ENCODE data around the gene EXT2. TPM values are rescaled to one million over a fixed set of nuclear protein-coding genes. Genes with fewer than 3 reads are reported as not detected.

Gene EXT2
- total RNA-seq, 3 donors from 2014 or later (not counting 1 experiment from before 2014, with no cell fraction given): 44.2 to 50.3 (median 45.8) TPM

GRCh38 chr11:44286268-44286880 lies 190.9 kb downstream of the EXT2 start:
- Mint-ChIP-seq H3K27me3 (ENCODE audit: low read depth in 2 of 2) (no peaks in the 10 kb centered on the region), H3K9me3 (no peaks in the 10 kb centered on the region), H3K4me3 (no peak overlapping the region), H3K27ac (no peak overlapping the region), H3K4me1 (peaks cover 0 to 4% of the 10 kb centered on the region in 2 donors), H3K36me3 (no peaks in the 10 kb centered on the region)
- no peak overlapping the region for H3K4me3 ChIP-seq (ENCODE audit: low read length)
- WGBS (ENCODE audit: insufficient coverage): 50% methylated on average over 10 of the region's 10 CpGs
- no peaks in the 10 kb centered on the region for H3K9me3 ChIP-seq (ENCODE audit: control insufficient read depth, insufficient read depth, low read length)
- ATAC-seq: peak; percentile 58 to 84 (median 67)
- no peak overlapping the region for H3K27ac ChIP-seq (ENCODE audit: low read length)
- intact Hi-C loops (cut with micrococcal nuclease): loop anchor here (1.0 to 5.0 kb wide), 3 partner anchors 252 to 626 kb away; no protein-coding TSS in a partner anchor
- no peaks in the 10 kb centered on the region for H3K27me3 ChIP-seq (ENCODE audit: control insufficient read depth, insufficient read depth, low read length)
- TF ChIP-seq, protein P1, sequence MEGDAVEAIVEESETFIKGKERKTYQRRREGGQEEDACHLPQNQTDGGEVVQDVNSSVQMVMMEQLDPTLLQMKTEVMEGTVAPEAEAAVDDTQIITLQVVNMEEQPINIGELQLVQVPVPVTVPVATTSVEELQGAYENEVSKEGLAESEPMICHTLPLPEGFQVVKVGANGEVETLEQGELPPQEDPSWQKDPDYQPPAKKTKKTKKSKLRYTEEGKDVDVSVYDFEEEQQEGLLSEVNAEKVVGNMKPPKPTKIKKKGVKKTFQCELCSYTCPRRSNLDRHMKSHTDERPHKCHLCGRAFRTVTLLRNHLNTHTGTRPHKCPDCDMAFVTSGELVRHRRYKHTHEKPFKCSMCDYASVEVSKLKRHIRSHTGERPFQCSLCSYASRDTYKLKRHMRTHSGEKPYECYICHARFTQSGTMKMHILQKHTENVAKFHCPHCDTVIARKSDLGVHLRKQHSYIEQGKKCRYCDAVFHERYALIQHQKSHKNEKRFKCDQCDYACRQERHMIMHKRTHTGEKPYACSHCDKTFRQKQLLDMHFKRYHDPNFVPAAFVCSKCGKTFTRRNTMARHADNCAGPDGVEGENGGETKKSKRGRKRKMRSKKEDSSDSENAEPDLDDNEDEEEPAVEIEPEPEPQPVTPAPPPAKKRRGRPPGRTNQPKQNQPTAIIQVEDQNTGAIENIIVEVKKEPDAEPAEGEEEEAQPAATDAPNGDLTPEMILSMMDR (IDR thresholded peaks at IDR 0.05): peak; percentile 94
- peak; percentile 34 to 75 for DNase-seq
- no peaks in the 10 kb centered on the region for H3K4me1 ChIP-seq (ENCODE audit: control insufficient read depth, insufficient read depth, low read length)
- no peaks in the 10 kb centered on the region for H3K36me3 ChIP-seq (ENCODE audit: control insufficient read depth, insufficient read depth, low read length)

GRCh38 chr11:44286911-44287310 lies 191.4 kb downstream of the EXT2 start:
- Mint-ChIP-seq H3K4me3 (no peak overlapping the region), H3K36me3 (no peaks in the 10 kb centered on the region)

DNA sequence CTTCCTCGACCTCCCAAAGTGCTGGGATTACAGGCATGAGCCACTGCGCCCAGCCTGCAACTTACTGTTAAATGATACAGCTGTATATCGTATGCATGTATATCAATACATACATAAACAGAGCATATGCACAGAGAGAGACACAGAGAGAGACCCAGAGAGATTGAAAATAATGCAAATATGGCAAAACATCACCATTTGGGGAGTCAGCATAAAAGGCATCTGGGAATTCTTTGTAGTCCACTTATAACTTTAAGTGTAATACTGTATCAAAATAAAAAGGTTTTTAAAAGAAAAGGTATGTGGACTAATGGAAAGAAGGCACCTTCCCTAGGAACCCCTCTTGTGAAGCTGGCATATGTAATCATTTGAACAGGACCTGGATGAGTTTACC lies 192.7 kb downstream of the EXT2 start:
- Mint-ChIP-seq H3K4me3 (no peak overlapping the region), H3K27me3 (ENCODE audit: low read depth in 2 of 2) (peaks cover 0 to 2% of the 10 kb centered on the region in 2 donors), H3K4me1 (peaks cover 0 to 4% of the 10 kb centered on the region in 2 donors), H3K27ac (no peak overlapping the region), H3K9me3 (no peaks in the 10 kb centered on the region), H3K36me3 (no peaks in the 10 kb centered on the region)
- no peaks in the 10 kb centered on the region for H3K27me3 ChIP-seq (ENCODE audit: control insufficient read depth, insufficient read depth, low read length)
- DNase-seq (no peak), ATAC-seq (no peak)
- TF ChIP-seq, protein P1 (IDR thresholded peaks at IDR 0.05): no peak
- H3K27ac ChIP-seq (ENCODE audit: low read length): no peak overlapping the region
- H3K4me3 ChIP-seq (ENCODE audit: low read length): no peak overlapping the region
- no peaks in the 10 kb centered on the region for H3K9me3 ChIP-seq (ENCODE audit: control insufficient read depth, insufficient read depth, low read length)
- intact Hi-C loops (cut with micrococcal nuclease): loop anchor here (5.0 kb wide), 1 partner anchor 624 kb away; no protein-coding TSS in a partner anchor
- 90% methylated on average over 3 of the region's 3 CpGs for WGBS (ENCODE audit: insufficient coverage)
- no peaks in the 10 kb centered on the region for H3K36me3 ChIP-seq (ENCODE audit: control insufficient read depth, insufficient read depth, low read length)
- no peaks in the 10 kb centered on the region for H3K4me1 ChIP-seq (ENCODE audit: control insufficient read depth, insufficient read depth, low read length)

More at GRCh38 chr11:44286911-44287310, 191.4 kb downstream of the EXT2 start:
- TF ChIP-seq, protein P1 (IDR thresholded peaks at IDR 0.05): no peak
- H3K27me3 Mint-ChIP-seq (ENCODE audit: low read depth in 2 of 2): no peaks in the 10 kb centered on the region
- no peak overlapping the region for H3K27ac ChIP-seq (ENCODE audit: low read length)
- peaks cover 0 to 4% of the 10 kb centered on the region in 2 donors for H3K4me1 Mint-ChIP-seq
- no peak overlapping the region for H3K27ac Mint-ChIP-seq
- H3K4me1 ChIP-seq (ENCODE audit: control insufficient read depth, insufficient read depth, low read length): no peaks in the 10 kb centered on the region
- no peak for DNase-seq
- intact Hi-C loops (cut with micrococcal nuclease): loop anchor here (1.0 to 5.0 kb wide), 3 partner anchors 251 to 625 kb away; no protein-coding TSS in a partner anchor
- no peak for ATAC-seq
- 84% methylated on average over 10 of the region's 11 CpGs for WGBS (ENCODE audit: insufficient coverage)
- H3K27me3 ChIP-seq (ENCODE audit: control insufficient read depth, insufficient read depth, low read length): no peaks in the 10 kb centered on the region
- no peaks in the 10 kb centered on the region for H3K36me3 ChIP-seq (ENCODE audit: control insufficient read depth, insufficient read depth, low read length)
- no peak overlapping the region for H3K4me3 ChIP-seq (ENCODE audit: low read length)
- no peaks in the 10 kb centered on the region for H3K9me3 Mint-ChIP-seq
- no peaks in the 10 kb centered on the region for H3K9me3 ChIP-seq (ENCODE audit: control insufficient read depth, insufficient read depth, low read length)

Measured in natural killer cell (primary cell).